ENCODE data around the gene OXLD1. TPM values are rescaled to one million over a fixed set of nuclear protein-coding genes. Genes with fewer than 3 reads are reported as not detected.

Gene OXLD1
- total RNA-seq, 1 donor from 2014 or later = 10.4 TPM

DNA sequence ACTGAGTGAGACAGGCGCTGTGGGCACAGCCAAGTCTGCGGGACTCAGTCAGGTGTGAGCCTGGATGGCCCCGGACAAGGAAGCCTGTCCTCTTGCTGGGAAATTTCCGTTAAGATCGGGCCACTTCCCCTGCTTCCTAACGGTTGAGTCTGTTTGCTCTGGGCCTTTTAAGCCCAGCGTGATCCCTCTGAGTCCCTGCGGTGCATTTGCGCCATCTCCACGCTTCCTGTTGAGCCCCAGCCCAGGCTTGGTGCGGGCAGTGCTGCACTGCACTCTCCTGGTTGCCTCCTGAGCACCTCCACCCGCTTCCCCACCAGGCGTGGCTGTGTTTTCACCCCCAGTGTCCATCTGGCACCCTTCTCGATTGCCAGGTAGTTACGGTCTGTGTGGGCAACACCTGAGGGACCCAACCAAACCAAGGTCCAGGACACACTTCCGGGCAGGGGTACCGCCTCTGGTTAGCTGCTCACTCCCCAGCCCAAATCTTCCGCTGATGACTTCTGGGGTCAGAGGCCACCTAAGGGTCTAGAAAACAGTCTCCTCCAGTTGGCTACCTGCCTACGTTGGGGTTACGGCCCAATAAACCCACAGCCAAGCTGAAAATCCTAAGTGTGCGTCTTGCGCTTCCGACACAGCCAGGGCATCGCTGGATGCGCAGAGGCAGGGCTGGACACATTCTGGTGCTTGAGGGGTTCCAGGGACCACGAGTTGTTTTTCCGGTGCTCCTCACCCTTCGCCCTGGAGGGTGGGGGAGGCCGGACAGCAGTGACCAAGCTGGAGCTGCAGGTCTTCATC is 44.3 kb upstream of the OXLD1 start:
- Histone ChIP-seq H3K27ac (ENCODE audit: low read depth, low read length) (no peak overlapping the region), H3K4me1 (ENCODE audit: control insufficient read depth in 3 of 3, insufficient read depth in 3 of 3, low read length in 3 of 3) (peaks cover 22 to 29% (median 25%) of the 10 kb centered on the region in 3 donors), H3K9ac (ENCODE audit: low read depth in 1 of 3, low read length in 3 of 3) (peak overlapping the region in 2 of 3 donors; percentile 61 to 82), H3K36me3 (ENCODE audit: control insufficient read depth in 3 of 3, insufficient read depth in 3 of 3, low read length in 3 of 3) (peaks cover 19 to 28% (median 20%) of the 10 kb centered on the region in 3 donors), H3K9me3 (ENCODE audit: control insufficient read depth in 3 of 3, low read length in 3 of 3) (no peaks in the 10 kb centered on the region), H3K4me3 (ENCODE audit: low read length in 3 of 3) (peak overlapping the region; percentile 42 to 67 (median 48)), H3K27me3 (ENCODE audit: control insufficient read depth in 3 of 3, insufficient read depth in 3 of 3, low read length in 3 of 3) (no peaks in the 10 kb centered on the region)

DNA sequence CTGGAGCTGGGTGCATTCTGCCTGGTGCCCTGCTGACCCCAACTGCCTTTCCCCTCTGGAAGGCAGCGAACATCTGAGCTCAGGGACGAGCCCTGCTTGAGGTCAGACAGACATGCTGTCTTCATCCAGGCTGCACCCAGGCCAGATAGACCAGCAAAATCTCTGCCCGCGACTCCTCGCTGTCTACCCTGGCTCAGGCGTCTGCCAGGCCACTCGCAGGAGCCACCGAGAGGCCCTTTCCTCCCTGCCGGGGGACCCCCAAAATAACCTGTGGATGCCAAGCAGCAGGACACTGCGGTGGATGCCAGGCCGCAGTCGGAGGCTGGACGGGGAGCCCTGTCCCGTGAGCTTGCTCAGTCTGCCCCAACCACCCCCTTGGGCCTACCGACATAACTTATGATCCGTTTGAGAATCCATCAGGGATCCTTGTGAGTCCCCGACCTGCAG is 42.4 kb upstream of the OXLD1 start:
- H3K9ac ChIP-seq (ENCODE audit: low read depth in 1 of 3, low read length in 3 of 3) = peak overlapping the region in 1 of 3 donors; percentile 8
- H3K27ac ChIP-seq (ENCODE audit: low read depth, low read length) = no peak overlapping the region
- no peaks in the 10 kb centered on the region for H3K27me3 ChIP-seq (ENCODE audit: control insufficient read depth in 3 of 3, insufficient read depth in 3 of 3, low read length in 3 of 3)
- H3K4me1 ChIP-seq (ENCODE audit: control insufficient read depth in 3 of 3, insufficient read depth in 3 of 3, low read length in 3 of 3) = peaks cover 31 to 37% (median 34%) of the 10 kb centered on the region in 3 donors
- no peaks in the 10 kb centered on the region for H3K9me3 ChIP-seq (ENCODE audit: control insufficient read depth in 3 of 3, low read length in 3 of 3)
- no peak overlapping the region for H3K4me3 ChIP-seq (ENCODE audit: low read length in 3 of 3)
- peaks cover 28 to 38% (median 29%) of the 10 kb centered on the region in 3 donors for H3K36me3 ChIP-seq (ENCODE audit: control insufficient read depth in 3 of 3, insufficient read depth in 3 of 3, low read length in 3 of 3)

DNA sequence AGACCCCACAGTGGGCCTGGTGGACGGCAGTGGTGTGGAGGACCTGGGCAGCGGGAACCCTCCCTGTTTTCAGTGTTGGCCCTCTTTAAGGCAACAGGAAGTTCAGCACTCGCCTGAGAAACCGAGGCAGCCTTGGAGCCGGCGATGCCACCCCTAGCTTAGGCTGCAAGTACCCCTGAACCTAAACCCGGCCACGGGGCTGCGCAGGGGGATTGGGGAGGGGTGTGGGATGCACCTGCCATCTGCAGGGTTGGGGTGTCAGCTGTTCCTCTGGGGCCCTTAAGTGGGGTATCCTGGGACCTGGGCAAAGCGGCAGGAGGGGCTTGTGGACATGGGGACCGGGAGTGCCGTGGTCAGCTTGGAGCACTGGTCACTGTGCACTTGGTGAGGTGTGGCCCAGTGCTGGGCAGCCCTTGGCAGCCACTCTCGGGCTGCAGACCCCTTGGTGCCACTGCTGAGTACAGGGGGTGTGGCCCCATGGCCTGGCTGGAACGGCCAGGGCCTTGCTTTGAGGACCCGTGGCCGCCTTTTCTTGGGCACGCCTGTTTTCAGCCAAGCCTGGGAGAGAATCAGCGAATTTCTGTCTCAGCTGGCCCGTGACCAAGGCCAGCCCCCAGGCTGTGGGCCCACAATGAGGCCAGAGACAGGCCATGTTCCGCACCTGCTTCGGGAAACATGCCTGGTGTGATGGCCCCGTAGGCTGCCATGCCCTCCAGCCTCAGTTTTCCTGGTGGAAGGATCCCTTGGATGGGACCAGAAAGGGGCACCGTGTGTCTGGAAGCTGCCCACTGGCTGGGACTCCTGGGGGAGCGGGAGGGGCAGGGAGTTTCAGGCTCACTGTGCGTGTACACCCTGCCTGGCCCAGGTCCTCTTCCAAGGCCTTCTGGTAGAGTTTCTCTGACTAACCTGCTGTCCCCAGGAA is 41.6 kb upstream of the OXLD1 start:
- Histone ChIP-seq H3K4me1 (ENCODE audit: control insufficient read depth in 3 of 3, insufficient read depth in 3 of 3, low read length in 3 of 3) (peaks cover 28 to 32% (median 30%) of the 10 kb centered on the region in 3 donors), H3K27ac (ENCODE audit: low read depth, low read length) (no peak overlapping the region), H3K27me3 (ENCODE audit: control insufficient read depth in 3 of 3, insufficient read depth in 3 of 3, low read length in 3 of 3) (no peaks in the 10 kb centered on the region), H3K4me3 (ENCODE audit: low read length in 3 of 3) (no peak overlapping the region), H3K36me3 (ENCODE audit: control insufficient read depth in 3 of 3, insufficient read depth in 3 of 3, low read length in 3 of 3) (peaks cover 28 to 38% (median 29%) of the 10 kb centered on the region in 3 donors), H3K9me3 (ENCODE audit: control insufficient read depth in 3 of 3, low read length in 3 of 3) (no peaks in the 10 kb centered on the region), H3K9ac (ENCODE audit: low read depth in 1 of 3, low read length in 3 of 3) (no peak overlapping the region)

DNA sequence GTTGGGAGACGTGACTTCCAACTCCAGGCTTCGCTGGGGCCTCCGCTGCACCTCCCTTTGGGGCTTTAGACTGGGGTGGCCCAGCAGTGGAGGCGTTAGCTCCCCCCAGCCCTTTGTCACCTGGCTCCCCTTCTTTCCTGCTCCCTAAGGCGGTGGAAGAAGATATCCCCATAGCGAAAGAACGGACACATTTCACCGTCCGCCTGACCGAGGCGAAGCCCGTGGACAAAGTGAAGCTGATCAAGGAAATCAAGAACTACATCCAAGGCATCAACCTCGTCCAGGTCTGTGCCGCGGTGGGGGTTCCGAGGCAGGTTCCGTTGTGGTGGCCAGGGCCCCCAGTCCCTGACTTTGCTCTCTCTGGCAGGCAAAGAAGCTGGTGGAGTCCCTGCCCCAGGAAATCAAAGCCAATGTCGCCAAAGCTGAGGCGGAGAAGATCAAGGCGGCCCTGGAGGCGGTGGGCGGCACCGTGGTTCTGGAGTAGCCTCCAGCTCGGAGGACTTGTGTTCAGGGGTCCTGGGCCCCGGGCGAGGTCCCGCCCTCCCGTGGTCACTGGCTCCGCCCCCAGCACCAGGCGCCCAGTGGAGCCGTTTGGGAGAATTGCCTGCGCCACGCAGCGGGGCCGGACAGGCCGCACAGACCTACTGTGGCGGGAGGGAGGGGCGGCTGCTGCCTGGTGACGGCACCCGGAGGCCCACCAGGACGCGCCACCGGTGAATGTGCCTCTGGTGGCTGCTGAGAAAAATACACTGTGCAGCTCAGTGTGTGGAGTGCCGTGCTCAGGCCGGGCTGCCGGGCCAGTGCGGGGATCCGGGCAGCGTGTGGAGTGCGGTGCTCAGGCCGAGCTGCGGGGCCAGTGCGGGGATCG is 40.6 kb upstream of the OXLD1 start:
- peaks cover 30 to 33% (median 32%) of the 10 kb centered on the region in 3 donors for H3K4me1 ChIP-seq (ENCODE audit: control insufficient read depth in 3 of 3, insufficient read depth in 3 of 3, low read length in 3 of 3)
- H3K4me3 ChIP-seq (ENCODE audit: low read length in 3 of 3) = no peak overlapping the region
- no peak overlapping the region for H3K27ac ChIP-seq (ENCODE audit: low read depth, low read length)
- no peak overlapping the region for H3K9ac ChIP-seq (ENCODE audit: low read depth in 1 of 3, low read length in 3 of 3)
- H3K27me3 ChIP-seq (ENCODE audit: control insufficient read depth in 3 of 3, insufficient read depth in 3 of 3, low read length in 3 of 3) = no peaks in the 10 kb centered on the region
- no peaks in the 10 kb centered on the region for H3K9me3 ChIP-seq (ENCODE audit: control insufficient read depth in 3 of 3, low read length in 3 of 3)
- H3K36me3 ChIP-seq (ENCODE audit: control insufficient read depth in 3 of 3, insufficient read depth in 3 of 3, low read length in 3 of 3) = peaks cover 28 to 38% (median 29%) of the 10 kb centered on the region in 3 donors

DNA sequence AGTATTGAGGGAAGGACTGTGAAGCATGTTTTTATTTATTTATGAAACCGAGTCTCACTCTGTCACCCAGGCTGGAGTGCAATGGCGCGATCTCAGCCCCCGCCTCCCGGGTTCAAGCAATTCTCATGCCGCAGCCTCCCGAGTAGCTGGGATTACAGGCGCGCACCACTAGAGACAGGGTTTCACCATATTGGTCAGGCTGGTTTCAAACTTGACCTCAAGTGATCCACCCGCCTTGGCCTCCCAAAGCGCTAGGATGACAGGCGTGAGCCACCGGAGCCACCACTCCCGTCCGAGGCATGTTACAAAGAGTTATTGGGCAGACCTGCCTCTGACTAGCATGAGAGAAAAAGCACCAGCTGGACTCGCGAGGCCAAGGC is 39.8 kb upstream of the OXLD1 start:
- Histone ChIP-seq H3K4me1 (ENCODE audit: control insufficient read depth in 3 of 3, insufficient read depth in 3 of 3, low read length in 3 of 3) (peaks cover 35 to 39% (median 38%) of the 10 kb centered on the region in 3 donors), H3K27me3 (ENCODE audit: control insufficient read depth in 3 of 3, insufficient read depth in 3 of 3, low read length in 3 of 3) (no peaks in the 10 kb centered on the region), H3K9ac (ENCODE audit: low read depth in 1 of 3, low read length in 3 of 3) (no peak overlapping the region), H3K36me3 (ENCODE audit: control insufficient read depth in 3 of 3, insufficient read depth in 3 of 3, low read length in 3 of 3) (peaks cover 34 to 44% (median 34%) of the 10 kb centered on the region in 3 donors), H3K4me3 (ENCODE audit: low read length in 3 of 3) (no peak overlapping the region), H3K9me3 (ENCODE audit: control insufficient read depth in 3 of 3, low read length in 3 of 3) (no peaks in the 10 kb centered on the region), H3K27ac (ENCODE audit: low read depth, low read length) (no peak overlapping the region)

DNA sequence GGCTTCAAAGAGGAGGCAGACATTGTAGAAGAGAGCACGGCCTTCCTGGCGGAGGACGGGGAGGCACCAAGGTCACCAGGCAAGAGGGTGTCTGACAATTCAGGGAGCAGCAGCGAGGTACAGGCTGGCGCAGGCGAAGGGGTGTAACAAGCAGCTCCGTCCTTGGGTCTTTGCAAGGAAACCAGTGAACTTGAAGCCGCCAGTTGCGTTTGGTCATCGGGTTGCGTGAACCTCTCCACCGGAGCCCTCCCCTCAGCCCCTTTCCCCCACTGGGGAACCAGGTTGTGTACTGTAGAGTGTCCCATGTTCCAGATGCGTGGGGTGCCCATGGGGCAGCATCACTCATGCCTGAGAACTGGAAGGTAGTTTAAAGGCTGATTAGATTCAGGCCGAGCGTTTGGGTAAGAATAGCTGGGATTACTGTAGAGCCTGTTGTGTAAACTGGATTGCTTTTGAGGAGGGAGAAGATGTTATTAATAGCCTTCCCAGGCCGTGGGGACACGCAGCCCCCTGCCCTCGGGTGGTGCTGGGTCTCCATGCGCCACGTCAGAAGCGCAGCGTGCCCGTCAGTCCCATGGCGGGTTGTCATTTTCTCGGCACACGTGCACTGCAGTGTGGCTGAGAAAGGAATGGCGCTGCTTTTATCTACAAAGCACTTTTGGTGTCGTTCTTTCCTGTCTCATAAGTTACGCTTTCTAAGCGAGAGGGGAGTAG is 39.3 kb upstream of the OXLD1 start:
- Histone ChIP-seq H3K9me3 (ENCODE audit: control insufficient read depth in 3 of 3, low read length in 3 of 3) (no peaks in the 10 kb centered on the region), H3K9ac (ENCODE audit: low read depth in 1 of 3, low read length in 3 of 3) (no peak overlapping the region), H3K36me3 (ENCODE audit: control insufficient read depth in 3 of 3, insufficient read depth in 3 of 3, low read length in 3 of 3) (peaks cover 39 to 49% (median 39%) of the 10 kb centered on the region in 3 donors), H3K4me3 (ENCODE audit: low read length in 3 of 3) (no peak overlapping the region), H3K4me1 (ENCODE audit: control insufficient read depth in 3 of 3, insufficient read depth in 3 of 3, low read length in 3 of 3) (peaks cover 34 to 39% (median 37%) of the 10 kb centered on the region in 3 donors), H3K27ac (ENCODE audit: low read depth, low read length) (no peak overlapping the region), H3K27me3 (ENCODE audit: control insufficient read depth in 3 of 3, insufficient read depth in 3 of 3, low read length in 3 of 3) (no peaks in the 10 kb centered on the region)

DNA sequence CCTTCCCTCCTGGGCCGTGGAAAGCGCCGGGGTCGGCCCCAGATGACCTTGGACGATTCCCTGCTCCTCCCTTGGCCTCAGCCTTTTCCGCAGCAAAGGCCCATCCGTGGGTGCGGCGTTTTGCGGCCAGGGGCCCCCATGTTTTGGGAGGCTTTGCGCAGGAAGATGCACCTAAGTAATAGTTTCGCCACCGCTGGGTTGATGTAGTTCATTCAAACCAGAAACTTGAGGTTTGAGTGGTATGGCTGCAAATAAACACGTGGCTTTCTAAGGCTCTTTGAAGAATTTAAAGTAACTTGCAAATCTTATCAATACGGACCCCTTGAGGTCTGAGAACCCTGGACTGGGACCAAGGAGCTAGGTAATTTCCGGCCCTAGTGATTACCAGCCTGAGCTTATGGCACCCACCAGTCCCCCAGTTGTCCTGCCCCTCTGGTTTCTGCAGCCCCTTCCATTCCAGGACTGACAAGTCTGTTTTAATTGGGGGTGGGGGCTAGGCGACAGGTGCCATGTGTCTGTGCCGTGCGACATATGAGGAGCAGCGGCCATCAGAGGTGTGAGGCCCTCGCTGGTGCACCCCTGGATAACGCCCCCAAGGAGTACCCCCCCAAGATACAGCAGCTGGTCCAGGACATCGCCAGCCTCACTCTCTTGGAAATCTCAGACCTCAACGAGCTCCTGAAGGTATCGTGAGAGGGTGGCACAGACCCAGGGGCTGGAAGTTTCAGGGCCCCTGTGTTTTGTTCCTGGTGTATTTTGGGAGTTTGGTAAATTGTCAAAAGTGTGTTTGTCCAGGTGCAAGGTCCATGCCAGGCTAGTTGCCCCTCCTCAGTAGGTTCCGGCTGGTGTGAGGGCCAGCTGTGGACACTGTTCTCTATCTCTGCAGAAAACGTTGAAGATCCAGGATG is 37.6 kb upstream of the OXLD1 start:
- Histone ChIP-seq H3K9ac (ENCODE audit: low read depth in 1 of 3, low read length in 3 of 3) (peak overlapping the region; percentile 97 to 100 (median 98)), H3K27me3 (ENCODE audit: control insufficient read depth in 3 of 3, insufficient read depth in 3 of 3, low read length in 3 of 3) (no peaks in the 10 kb centered on the region), H3K4me1 (ENCODE audit: control insufficient read depth in 3 of 3, insufficient read depth in 3 of 3, low read length in 3 of 3) (peaks cover 30 to 36% (median 31%) of the 10 kb centered on the region in 3 donors), H3K4me3 (ENCODE audit: low read length in 3 of 3) (peak overlapping the region; percentile 94 to 98 (median 96)), H3K9me3 (ENCODE audit: control insufficient read depth in 3 of 3, low read length in 3 of 3) (no peaks in the 10 kb centered on the region), H3K27ac (ENCODE audit: low read depth, low read length) (peak overlapping the region; percentile 96), H3K36me3 (ENCODE audit: control insufficient read depth in 3 of 3, insufficient read depth in 3 of 3, low read length in 3 of 3) (peaks cover 43 to 51% (median 44%) of the 10 kb centered on the region in 3 donors)

DNA sequence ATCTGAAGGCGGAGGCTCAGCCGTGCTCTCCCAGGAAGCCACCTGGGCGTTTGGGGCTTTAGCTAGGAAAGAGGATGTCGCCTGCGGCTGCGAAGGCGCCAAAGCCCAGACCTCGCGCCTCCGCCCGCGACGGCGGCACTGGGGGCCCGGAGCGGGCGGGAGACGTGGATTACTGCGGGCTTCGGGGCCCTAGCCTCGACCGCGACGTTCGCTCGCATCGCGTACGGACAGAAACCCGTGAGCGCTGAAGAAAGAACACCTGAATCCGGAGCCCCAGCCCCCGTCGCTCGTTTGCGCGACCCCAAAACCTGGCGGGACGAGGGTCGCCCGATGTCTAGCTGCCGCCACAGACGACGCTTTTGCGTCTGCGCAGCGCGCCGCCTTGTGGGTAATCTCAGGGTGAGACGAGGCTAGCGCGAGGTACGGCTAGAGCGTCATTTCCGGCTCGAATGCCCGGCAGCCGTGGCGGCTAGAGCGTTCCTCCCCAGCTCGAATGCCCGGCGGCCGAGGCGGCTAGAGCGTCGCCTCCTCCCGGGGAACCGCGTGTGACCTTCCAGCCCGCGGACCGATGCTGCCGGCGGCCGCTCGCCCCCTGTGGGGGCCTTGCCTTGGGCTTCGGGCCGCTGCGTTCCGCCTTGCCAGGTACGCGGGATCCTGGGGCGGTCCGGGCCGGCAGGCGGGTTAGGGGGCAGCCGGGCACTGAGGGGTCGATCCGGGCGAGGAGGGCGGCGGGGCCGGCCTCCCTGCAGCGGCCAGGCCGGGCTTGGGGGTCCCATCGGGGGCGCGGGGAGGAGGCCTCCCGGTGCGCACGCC is 36.7 kb upstream of the OXLD1 start, which contains the start of gene MRPL12:
Gene MRPL12, plus strand, starts transcription at position 434 of the 813 bp plus-strand sequence. Its CDS starts 135 bp downstream, at position 569.
- peaks cover 30 to 38% (median 31%) of the 10 kb centered on the region in 3 donors for H3K4me1 ChIP-seq (ENCODE audit: control insufficient read depth in 3 of 3, insufficient read depth in 3 of 3, low read length in 3 of 3)
- no peaks in the 10 kb centered on the region for H3K9me3 ChIP-seq (ENCODE audit: control insufficient read depth in 3 of 3, low read length in 3 of 3)
- H3K27ac ChIP-seq (ENCODE audit: low read depth, low read length) = peak within 1 kb of the TSS; percentile 96
- H3K36me3 ChIP-seq (ENCODE audit: control insufficient read depth in 3 of 3, insufficient read depth in 3 of 3, low read length in 3 of 3) = peaks cover 49 to 51% (median 50%) of the 10 kb centered on the region in 3 donors
- no peaks in the 10 kb centered on the region for H3K27me3 ChIP-seq (ENCODE audit: control insufficient read depth in 3 of 3, insufficient read depth in 3 of 3, low read length in 3 of 3)
- peak within 1 kb of the TSS; percentile 97 to 100 (median 98) for H3K9ac ChIP-seq (ENCODE audit: low read depth in 1 of 3, low read length in 3 of 3)
- H3K4me3 ChIP-seq (ENCODE audit: low read length in 3 of 3) = peak within 1 kb of the TSS; percentile 94 to 98 (median 96)
